ENCODE results near the gene RAPSN. TPM values are rescaled to one million over a fixed set of nuclear protein-coding genes. Genes with fewer than 3 reads are reported as not detected.

The RAPSN gene
- total and polyA plus RNA-seq, 2 donors (not counting 3 experiments of a cell fraction or from before 2014, with no cell fraction given): 0.18 to 1.6 TPM

DNA sequence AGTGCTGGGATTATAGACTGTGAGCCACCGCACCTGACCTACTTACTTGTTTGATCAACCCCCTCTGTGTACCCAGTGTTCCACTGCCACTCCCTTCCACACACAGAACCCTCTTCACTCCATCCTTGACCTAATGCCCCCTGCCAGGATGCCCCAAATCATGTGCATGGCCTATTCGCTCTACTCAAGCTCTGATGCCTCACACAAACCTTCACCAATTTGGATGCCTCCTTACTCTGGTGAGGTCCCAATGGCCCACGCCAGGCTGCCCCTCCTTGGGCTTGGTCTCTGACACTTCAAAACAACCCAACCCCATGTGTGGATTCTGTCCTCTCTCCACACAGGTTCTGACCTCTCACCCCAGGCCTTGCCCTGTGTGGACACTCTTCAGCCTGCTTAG, 13.2 kb downstream of the RAPSN start:
- no peak for FAIRE-seq
- intact Hi-C loops (cut with micrococcal nuclease): no loop called here
- Histone ChIP-seq H3K4me3 (replicated peaks in 1 of 3; ENCODE audit: insufficient read depth in 1 of 3, low read depth in 1 of 3, low read length in 3 of 3) (no peak overlapping the region), H3K27me3 (ENCODE audit: control insufficient read depth in 2 of 2, insufficient read depth in 2 of 2, low read length in 2 of 2) (no peaks in the 10 kb centered on the region), H3K9ac (replicated peaks; ENCODE audit: extremely low read depth, insufficient read depth, low read length) (no peak overlapping the region), H3K9me1 (replicated peaks; ENCODE audit: control insufficient read depth, extremely low read depth, insufficient read depth, low read length) (no peaks in the 10 kb centered on the region), H3K4me1 (ENCODE audit: control insufficient read depth, extremely low read depth, insufficient read depth, low read length) (no peaks in the 10 kb centered on the region), H3K27ac (ENCODE audit: insufficient read depth, low read depth, low read length) (no peak overlapping the region), H2AFZ (ENCODE audit: low read depth, low read length) (no peak overlapping the region), H3K36me3 (ENCODE audit: control insufficient read depth in 2 of 2, extremely low read depth in 1 of 2, insufficient read depth in 2 of 2, low read length in 2 of 2) (no peaks in the 10 kb centered on the region), H3K4me2 (ENCODE audit: insufficient read depth, low read length) (no peak overlapping the region), H4K20me1 (replicated peaks; ENCODE audit: control insufficient read depth, extremely low read depth, insufficient read depth, low read length) (no peaks in the 10 kb centered on the region), H3K79me2 (ENCODE audit: control insufficient read depth, insufficient read depth, low read length) (no peaks in the 10 kb centered on the region), H3K9me3 (replicated peaks; ENCODE audit: control insufficient read depth, insufficient read depth, low read length) (no peaks in the 10 kb centered on the region)
- no peak for TF ChIP-seq GATA2 (IDR thresholded peaks at IDR 0.05; ENCODE audit: insufficient read depth, insufficient read length, low read depth, low read length)
- TF ChIP-seq, protein P1, sequence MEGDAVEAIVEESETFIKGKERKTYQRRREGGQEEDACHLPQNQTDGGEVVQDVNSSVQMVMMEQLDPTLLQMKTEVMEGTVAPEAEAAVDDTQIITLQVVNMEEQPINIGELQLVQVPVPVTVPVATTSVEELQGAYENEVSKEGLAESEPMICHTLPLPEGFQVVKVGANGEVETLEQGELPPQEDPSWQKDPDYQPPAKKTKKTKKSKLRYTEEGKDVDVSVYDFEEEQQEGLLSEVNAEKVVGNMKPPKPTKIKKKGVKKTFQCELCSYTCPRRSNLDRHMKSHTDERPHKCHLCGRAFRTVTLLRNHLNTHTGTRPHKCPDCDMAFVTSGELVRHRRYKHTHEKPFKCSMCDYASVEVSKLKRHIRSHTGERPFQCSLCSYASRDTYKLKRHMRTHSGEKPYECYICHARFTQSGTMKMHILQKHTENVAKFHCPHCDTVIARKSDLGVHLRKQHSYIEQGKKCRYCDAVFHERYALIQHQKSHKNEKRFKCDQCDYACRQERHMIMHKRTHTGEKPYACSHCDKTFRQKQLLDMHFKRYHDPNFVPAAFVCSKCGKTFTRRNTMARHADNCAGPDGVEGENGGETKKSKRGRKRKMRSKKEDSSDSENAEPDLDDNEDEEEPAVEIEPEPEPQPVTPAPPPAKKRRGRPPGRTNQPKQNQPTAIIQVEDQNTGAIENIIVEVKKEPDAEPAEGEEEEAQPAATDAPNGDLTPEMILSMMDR (IDR thresholded peaks at IDR 0.05; ENCODE audit: extremely low read depth in 1 of 2, insufficient read depth in 1 of 2, low read depth in 1 of 2, low read length in 2 of 2): no peak
- no peak for TF ChIP-seq JUN (IDR thresholded peaks at IDR 0.05; ENCODE audit: borderline replicate concordance, insufficient read depth, insufficient read length, low read depth)
- TF ChIP-seq, protein P2, sequence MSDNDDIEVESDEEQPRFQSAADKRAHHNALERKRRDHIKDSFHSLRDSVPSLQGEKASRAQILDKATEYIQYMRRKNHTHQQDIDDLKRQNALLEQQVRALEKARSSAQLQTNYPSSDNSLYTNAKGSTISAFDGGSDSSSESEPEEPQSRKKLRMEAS (IDR thresholded peaks at IDR 0.05; ENCODE audit: insufficient read depth, insufficient read length): no peak
- no peak for TF ChIP-seq POLR2AphosphoS5 (IDR thresholded peaks at IDR 0.05; ENCODE audit: insufficient read depth, low read depth, low read length)
- no peak for TF ChIP-seq FOS (IDR thresholded peaks at IDR 0.05; ENCODE audit: borderline replicate concordance, insufficient read depth, low read length)
- no peak for TF ChIP-seq MYC (IDR thresholded peaks at IDR 0.05; ENCODE audit: low read depth, low read length)
- TF ChIP-seq EZH2 (IDR thresholded peaks at IDR 0.05; ENCODE audit: borderline replicate concordance, low read depth, low read length, severe bottlenecking): no peak
- no peak for TF ChIP-seq POLR2A (IDR thresholded peaks at IDR 0.05; ENCODE audit: low read depth, low read length)
- BruUV-seq (replicated peaks): no TSS peak
- ChIA-PET POLR2A (no interaction called here), CTCF (interaction anchor here (2.0 kb wide), 1 partner anchor 18 kb away, joined by 7 read pairs; no protein-coding TSS in a partner anchor)
- dilution Hi-C loops (cut with MboI; ENCODE audit: extremely low pct_ligation_motif_present, low sequenced_read_pairs): no loop called here
- no peak for DNase-seq (ENCODE audit: low read depth, low spot score)

All from endothelial cell of umbilical vein (primary cell).